NCI-H446 treated with DMSO at 0.1 percent for 48 hours (cell line): ENCODE measurements around the gene HIVEP2.

ENCODE experiments used
- DNase-seq: peaks from one replicate; lab custom pipeline; 2025; lab: John Stamatoyannopoulos, UW

Gene HIVEP2

GRCh38 chr6:142892254-142893021 is 52.5 kb downstream of the HIVEP2 start:
- DNase-seq, result no peak

GRCh38 chr6:142891454-142891853 is 53.5 kb downstream of the HIVEP2 start:
- no peak for DNase-seq

GRCh38 chr6:142888456-142888855 is 56.5 kb downstream of the HIVEP2 start:
- no peak for DNase-seq

- DNase-seq, result no peak
Observed at GRCh38 chr6:142887517-142887916, 57.5 kb downstream of the HIVEP2 start.

GRCh38 chr6:142886431-142887170 is 58.4 kb downstream of the HIVEP2 start:
- DNase-seq, result no peak

GRCh38 chr6:142885182-142885867 is 59.7 kb downstream of the HIVEP2 start:
- DNase-seq, result peak; percentile 45

- no peak for DNase-seq
Observed at GRCh38 chr6:142884214-142885035, 60.6 kb downstream of the HIVEP2 start.

GRCh38 chr6:142883011-142883410 is 62.0 kb downstream of the HIVEP2 start:
- no peak for DNase-seq

GRCh38 chr6:142881761-142882160 is 63.2 kb downstream of the HIVEP2 start:
- DNase-seq, result no peak

- no peak for DNase-seq
Observed at GRCh38 chr6:142881290-142881689, 63.7 kb downstream of the HIVEP2 start.

GRCh38 chr6:142880201-142880600 is 64.8 kb downstream of the HIVEP2 start:
- no peak for DNase-seq

GRCh38 chr6:142879527-142879926 is 65.4 kb downstream of the HIVEP2 start:
- DNase-seq, result no peak

- DNase-seq, result no peak
Observed at GRCh38 chr6:142879076-142879475, 65.9 kb downstream of the HIVEP2 start.

- DNase-seq, result no peak
Observed at GRCh38 chr6:142878407-142878806, 66.6 kb downstream of the HIVEP2 start.

GRCh38 chr6:142874676-142875075 is 70.3 kb downstream of the HIVEP2 start:
- DNase-seq, result no peak

GRCh38 chr6:142872376-142872775 is 72.6 kb downstream of the HIVEP2 start:
- DNase-seq, result no peak

GRCh38 chr6:142871910-142872331 is 73.1 kb downstream of the HIVEP2 start:
- DNase-seq, result no peak

- DNase-seq, result no peak
Observed at GRCh38 chr6:142870787-142871415, 74.1 kb downstream of the HIVEP2 start.

- no peak for DNase-seq
Observed at GRCh38 chr6:142868917-142869316, 76.1 kb downstream of the HIVEP2 start.

- no peak for DNase-seq
Observed at GRCh38 chr6:142867988-142868812, 76.8 kb downstream of the HIVEP2 start.
